ENCODE results near the gene OPRL1. TPM values are rescaled to one million over a fixed set of nuclear protein-coding genes. Genes with fewer than 3 reads are reported as not detected.
"Not testable (repeated sequence)": the region's sequence is repeated elsewhere in the genome, so short reads cannot be mapped to it uniquely, and the experiment has no call there.

OPRL1 gene
- total RNA-seq, 1 experiment from 2014 or later = 0.51 TPM

- no peak for DNase-seq (ENCODE audit: low read depth)
Observed at GRCh38 chr20:64083804-64084684, 4.2 kb downstream of the OPRL1 start, which contains the start of gene LKAAEAR1. TSS of gene LKAAEAR1 (minus strand) at chr20:64084398. CDS start at chr20:64084219, 179 bp downstream.

GRCh38 chr20:64084685-64085152 lies 4.8 kb downstream of the OPRL1 start:
- no peak for DNase-seq (ENCODE audit: low read depth)

DNA sequence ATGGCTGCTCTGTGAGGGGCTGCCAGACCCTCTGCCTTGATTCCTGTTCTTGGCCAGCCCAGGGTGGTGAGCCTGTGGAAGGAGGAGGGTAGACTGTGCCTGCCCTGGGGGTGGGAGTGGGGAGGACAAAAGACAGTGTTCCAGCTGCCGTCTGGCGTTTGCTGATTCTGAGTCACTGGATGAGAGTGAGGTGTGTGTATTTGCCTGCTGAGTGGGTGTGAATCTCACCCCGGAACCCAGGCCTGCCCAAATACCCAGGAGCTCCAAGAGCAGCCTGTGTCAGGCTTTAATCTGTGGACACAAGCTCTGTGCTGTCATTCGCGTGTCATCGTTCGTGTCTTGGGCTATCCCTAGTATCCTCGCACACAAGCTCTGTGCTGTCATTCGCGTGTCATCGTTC lies 6.9 kb downstream of the OPRL1 start:
- no peak for DNase-seq (ENCODE audit: low read depth)

- not testable (repeated sequence) for DNase-seq (ENCODE audit: low read depth)
Observed at GRCh38 chr20:64087226-64087825, 7.4 kb downstream of the OPRL1 start.

GRCh38 chr20:64088586-64088985 lies 8.7 kb downstream of the OPRL1 start:
- DNase-seq (ENCODE audit: low read depth) = not testable (repeated sequence)

DNA sequence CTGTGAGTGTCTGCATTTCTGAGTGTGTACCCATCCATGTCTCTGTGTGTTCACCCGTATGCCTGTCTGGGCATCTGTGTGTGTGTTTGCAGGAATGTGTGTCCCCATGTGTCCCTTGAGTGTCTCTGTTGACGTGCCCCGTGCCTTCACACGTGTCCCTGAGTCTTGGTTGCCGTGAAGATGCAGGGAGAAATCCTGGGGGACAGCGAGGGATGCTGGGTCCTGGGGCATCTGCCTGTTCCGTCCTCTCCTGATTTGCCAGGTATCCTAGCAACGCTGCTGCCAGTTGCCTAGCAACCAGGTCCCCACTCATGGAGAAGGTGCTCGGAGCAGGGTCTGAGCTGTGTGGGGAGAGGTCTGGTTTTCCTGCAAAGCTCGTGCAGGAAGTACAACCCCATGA lies 10.3 kb downstream of the OPRL1 start:
- DNase-seq (ENCODE audit: low read depth) = no peak

DNA sequence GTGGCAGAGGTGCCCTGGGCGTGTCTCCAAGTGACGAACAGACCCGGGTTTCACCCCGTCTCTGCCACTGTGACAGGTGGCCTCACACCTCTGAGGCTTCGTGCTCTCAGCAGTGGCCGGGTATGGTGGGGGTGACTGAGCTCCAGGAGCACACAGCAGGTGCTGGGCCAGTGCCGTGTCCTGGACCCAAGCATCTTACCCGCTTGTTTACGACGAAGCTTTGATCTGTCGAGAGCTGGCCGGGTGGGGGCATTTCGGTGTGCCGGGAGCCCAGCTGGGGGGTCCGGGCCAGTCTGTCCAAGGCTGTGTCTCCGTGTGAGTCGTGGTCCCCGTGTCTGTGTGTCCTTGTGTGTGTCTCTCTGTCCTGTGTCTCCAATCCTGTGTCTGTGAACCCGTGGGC lies 11.5 kb downstream of the OPRL1 start:
- DNase-seq (ENCODE audit: low read depth) = no peak

DNA sequence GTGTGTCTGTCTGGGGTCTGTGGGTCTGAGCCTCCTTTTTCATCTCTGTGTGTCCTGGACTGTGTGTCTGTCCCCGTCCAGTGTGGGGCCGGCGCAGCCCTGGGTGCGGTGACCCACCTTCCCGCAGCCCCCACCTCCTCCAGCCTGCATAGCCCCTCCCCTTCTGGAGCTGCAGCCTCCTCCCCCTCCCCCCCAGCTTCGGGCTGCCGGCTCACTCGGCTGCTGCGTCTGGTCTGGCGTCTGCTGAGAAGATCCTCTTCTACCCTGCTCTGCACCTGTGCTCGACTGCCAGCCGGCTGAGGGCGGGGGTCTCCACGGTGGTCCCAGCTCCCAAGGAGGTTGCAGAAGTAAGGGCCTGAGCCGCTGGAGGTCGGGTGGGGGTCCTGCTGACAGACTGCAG lies 11.9 kb downstream of the OPRL1 start:
- DNase-seq (ENCODE audit: low read depth) = no peak

GRCh38 chr20:64092258-64093012 lies 12.6 kb downstream of the OPRL1 start:
- no peak for DNase-seq (ENCODE audit: low read depth)

DNA sequence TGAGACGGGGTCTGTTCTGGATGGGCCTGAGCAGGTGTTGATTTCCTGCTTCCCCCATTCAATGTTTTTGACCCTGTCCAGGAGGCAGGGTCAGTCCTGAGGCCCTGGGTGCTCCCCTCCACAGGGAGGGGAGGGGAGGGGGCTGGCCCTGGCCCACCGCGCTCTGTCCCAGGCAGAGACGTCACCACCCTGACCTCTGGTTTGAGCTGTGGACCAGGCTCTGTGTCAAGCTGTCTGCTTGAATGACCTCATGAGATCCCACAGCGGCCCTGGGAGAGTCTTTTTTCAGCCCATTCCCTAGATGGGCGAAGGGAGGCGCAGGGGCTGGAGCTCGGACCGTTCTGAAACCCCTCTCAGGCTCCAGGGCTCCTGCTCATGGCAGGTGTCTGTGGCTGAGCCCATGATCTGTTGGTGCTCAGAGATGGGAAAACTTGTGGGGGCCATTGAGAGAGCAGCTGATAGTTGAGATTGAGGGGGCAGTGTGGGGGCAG lies 13.2 kb downstream of the OPRL1 start:
- no peak for DNase-seq (ENCODE audit: low read depth)

DNA sequence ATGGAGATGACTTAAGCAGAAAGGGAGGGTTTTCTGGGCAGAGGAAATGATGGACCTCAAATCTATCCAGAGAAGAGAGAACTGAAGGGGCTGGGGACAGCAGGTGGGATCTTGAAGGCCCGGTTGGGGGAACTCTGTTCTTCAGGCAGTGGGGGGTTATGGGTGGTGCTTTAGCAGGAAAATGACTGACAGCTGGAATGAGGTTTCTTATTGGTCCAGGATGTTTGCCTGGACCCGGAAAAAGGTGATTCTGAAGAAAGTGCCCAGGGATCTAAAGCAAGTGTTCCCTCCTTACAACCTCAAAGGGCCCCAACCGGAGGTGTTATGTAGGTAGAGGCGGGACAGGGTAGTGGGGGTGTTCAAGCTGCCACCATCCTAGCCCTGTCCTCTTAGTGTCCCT lies 15.6 kb downstream of the OPRL1 start:
- no peak for DNase-seq (ENCODE audit: low read depth)

GRCh38 chr20:64095927-64096326 lies 16.0 kb downstream of the OPRL1 start:
- DNase-seq (ENCODE audit: low read depth) = no peak

DNA sequence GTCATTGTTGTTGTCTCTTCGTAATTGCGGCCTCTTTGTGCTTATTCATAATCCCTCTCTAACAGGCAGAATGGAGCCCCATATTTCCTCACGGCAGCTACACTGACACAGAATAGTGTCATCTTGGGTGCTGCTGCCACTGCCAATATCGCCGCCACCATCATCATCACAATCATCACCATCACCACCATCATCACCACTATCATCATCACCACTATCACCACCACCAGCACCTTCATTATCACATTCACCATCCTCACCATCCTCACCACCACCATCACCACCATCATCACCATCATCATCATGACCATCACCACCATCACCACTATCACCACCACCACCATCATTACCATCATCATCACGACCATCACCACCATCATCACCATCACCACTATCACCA lies 16.7 kb downstream of the OPRL1 start:
- no peak for DNase-seq (ENCODE audit: low read depth)

DNA sequence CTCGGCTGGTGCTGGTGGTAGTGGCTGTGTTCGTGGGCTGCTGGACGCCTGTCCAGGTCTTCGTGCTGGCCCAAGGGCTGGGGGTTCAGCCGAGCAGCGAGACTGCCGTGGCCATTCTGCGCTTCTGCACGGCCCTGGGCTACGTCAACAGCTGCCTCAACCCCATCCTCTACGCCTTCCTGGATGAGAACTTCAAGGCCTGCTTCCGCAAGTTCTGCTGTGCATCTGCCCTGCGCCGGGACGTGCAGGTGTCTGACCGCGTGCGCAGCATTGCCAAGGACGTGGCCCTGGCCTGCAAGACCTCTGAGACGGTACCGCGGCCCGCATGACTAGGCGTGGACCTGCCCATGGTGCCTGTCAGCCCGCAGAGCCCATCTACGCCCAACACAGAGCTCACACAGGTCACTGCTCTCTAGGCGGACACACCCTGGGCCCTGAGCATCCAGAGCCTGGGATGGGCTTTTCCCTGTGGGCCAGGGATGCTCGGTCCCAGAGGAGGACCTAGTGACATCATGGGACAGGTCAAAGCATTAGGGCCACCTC lies 18.7 kb downstream of the OPRL1 start:
- no peak for DNase-seq (ENCODE audit: low read depth)

GRCh38 chr20:64099086-64099786 lies 19.4 kb downstream of the OPRL1 start:
- DNase-seq (ENCODE audit: low read depth) = no peak

GRCh38 chr20:64099880-64100565 lies 20.1 kb downstream of the OPRL1 start:
- no peak for DNase-seq (ENCODE audit: low read depth)

DNA sequence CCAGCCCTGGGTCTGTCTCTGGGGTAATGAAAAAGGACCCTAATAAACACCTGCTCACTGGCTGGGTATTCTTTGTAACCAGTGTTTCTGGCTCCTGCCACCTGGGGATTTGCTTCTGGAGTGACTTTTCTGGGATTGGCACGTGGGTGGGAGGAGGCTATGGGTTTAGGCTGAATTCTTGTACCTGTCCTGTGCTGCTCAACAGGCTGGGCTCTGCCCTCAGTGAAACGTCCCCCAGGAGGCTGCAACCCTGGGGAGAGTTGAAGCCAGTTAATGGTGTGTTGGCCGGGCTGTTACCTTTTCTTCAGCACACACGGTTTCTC lies 20.6 kb downstream of the OPRL1 start:
- no peak for DNase-seq (ENCODE audit: low read depth)

DNA sequence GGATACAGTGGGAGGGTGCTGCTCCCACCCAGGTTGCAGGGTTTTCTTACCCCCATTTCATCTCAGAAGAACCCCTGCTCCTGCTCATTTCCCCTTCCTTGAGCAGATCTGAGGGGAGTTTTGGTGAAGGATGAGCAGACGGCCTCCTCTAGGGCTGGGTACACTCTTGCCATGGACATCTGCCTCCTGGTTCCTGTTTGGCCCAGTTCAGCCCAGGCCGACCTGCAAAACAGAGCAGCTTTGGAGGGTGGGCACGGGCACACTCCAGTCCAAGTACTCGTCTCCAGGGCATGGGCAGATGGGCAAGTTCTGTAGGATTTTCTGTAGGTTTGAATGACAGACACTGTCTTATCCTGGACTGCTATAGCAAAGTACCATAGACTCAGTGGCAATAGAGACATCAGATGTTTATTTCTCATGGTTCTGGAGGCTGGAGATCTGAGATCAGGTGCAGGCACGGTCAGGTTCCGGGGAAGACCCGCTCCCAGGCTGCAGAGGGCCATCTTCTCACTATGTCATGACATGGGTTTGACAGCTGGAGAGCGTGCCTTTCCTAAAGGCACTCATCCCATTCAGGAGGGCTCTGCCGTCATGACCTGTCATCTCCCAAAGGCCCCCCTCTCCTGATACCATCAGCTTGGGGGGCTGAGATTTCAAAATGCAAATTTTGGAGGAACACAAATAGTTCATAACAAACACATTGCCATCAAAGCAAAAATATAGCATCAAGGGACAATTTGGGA lies 21.2 kb downstream of the OPRL1 start:
- no peak for DNase-seq (ENCODE audit: low read depth)

GRCh38 chr20:64101731-64102621 lies 22.1 kb downstream of the OPRL1 start:
- peak; percentile 53 for DNase-seq (ENCODE audit: low read depth)

Data from Daoy (cell line).